ENCODE measurements around the gene SNU13.
"Not testable (repeated sequence)": the region's sequence is repeated elsewhere in the genome, so short reads cannot be mapped to it uniquely, and the experiment has no call there.

Gene SNU13

GRCh38 chr22:41638124-41638523 lies 50.5 kb downstream of the SNU13 start:
- DNase-seq, result no peak

DNA sequence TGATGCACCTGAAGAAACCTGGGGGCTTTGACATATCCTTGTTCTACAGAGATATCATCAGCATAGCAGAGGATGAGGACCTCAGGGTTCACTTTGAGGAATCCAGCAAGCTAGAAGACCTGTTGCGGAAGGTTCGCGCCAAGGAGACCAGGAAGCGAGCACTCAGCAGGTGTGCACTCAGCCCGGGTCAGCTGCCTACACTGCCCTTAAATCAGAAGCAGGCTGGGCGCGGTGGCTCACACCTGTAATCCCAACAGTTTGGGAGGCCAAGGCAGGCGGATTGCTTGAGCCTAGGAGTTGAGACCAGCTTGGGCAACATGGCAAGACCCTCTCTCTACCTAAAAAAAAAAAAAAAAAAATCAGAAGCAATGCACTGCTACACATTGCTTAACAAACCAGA lies 51.0 kb downstream of the SNU13 start:
- DNase-seq, result not testable (repeated sequence)

- DNase-seq, result no peak
These were observed 52.2 kb downstream of the SNU13 start for GRCh38 chr22:41636467-41636866.

- not testable (repeated sequence) for DNase-seq
These were observed 54.1 kb downstream of the SNU13 start for GRCh38 chr22:41634610-41635009.

DNA sequence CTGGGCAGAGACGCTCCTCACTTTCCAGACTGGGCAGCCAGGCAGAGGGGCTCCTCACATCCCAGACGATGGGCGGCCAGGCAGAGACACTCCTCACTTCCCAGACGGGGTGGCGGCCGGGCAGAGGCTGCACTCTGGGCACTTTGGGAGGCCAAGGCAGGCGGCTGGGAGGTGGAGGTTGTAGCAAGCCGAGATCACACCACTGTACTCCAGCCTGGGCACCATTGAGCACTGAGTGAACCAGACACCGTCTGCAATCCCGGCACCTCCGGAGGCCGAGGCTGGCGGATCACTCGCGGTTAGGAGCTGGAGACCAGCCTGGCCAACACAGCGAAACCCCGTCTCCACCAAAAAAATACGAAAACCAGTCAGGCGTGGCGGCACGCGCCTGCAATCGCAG lies 57.1 kb downstream of the SNU13 start:
- not testable (repeated sequence) for DNase-seq

DNA sequence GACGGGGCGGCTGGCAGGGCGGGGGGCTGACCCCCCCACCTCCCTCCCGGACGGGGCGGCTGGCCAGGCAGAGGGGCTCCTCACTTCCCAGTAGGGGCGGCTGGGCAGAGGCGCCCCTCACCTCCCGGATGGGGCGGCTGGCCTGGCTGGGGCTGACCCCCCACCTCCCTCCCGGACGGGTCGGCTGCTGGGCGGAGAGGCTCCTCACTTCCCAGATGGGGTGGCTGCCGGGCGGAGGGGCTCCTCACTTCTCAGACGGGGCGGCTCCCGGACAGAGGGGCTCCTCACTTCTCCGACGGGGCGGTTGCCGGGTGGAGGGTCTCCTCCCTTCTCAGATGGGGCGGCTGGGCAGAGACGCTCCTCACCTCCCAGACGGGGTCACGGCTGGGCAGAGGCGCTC lies 57.6 kb downstream of the SNU13 start:
- DNase-seq, result not testable (repeated sequence)

DNA sequence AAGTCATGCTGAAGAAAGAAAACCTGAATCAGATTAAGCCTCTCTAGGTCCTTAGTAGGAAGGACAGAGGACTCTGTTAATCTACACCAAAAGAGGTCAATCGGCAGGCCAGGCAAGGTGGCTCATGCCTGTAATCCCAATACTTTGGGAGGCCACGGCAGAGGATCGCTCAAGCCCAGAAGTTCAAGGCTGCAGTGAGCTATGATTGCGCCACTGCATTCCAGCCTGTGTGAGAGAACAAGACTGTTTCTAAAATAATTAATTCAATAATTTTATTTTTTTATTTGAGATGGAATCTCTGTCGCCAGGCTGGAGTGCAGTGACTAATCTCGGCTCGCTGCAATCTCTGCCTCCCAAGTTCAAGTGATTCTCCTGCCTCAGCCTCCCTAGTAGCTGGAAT lies 63.1 kb downstream of the SNU13 start:
- DNase-seq, result no peak

All from cortex of kidney (tissue), 1 donor.